ENCODE results near the gene GJB2.

- TF ChIP-seq CTCF (IDR thresholded peaks at IDR 0.05; ENCODE audit: insufficient read depth, low read depth, low read length) (no peak), EZH2 (IDR thresholded peaks at IDR 0.05; ENCODE audit: insufficient read depth, low read length) (no peak)
These were observed 26.8 kb upstream of the GJB2 start for GRCh38 chr13:20219577-20219976.
